MM.1S (cell line): Measurements from ENCODE around the gene ITGA6.
A peak's percentile ranks its signal among the peaks of the same experiment; 100 is the strongest.

Experiments used
- DNase-seq: peaks from one replicate; pipeline ENCODE4 v3.0.0-alpha.2; 2015
- H2AFZ ChIP-seq: fragments of 300-600 bp; sonication (generic); 2 replicates; pipeline ENCODE4 v1.6.0; 2016; ENCODE audit warnings: antibody characterized with exemption, low read length
- H3F3A ChIP-seq: fragments of 300-600 bp; sonication (generic); 2 replicates; pipeline ENCODE4 v1.6.1; 2016; ENCODE audit warnings: mild to moderate bottlenecking, antibody characterized with exemption, low read length, moderate library complexity, mixed read lengths; ENCODE audit not compliant: insufficient read depth
- H3K27ac ChIP-seq: fragments of 300-600 bp; sonication (generic); 2 replicates; pipeline ENCODE4 v1.5.1; 2016; ENCODE audit warnings: mild to moderate bottlenecking, low read length
- H3K27me3 ChIP-seq: fragments of 300-600 bp; sonication (generic); replicated peaks from 2 replicates; pipeline ENCODE4 v1.6.0; 2016; ENCODE audit warnings: low read length; ENCODE audit not compliant: insufficient read depth
- H3K36me3 ChIP-seq: fragments of 300-600 bp; sonication (generic); replicated peaks from 2 replicates; pipeline ENCODE4 v1.6.1; 2016; ENCODE audit warnings: mild to moderate bottlenecking, low read length, mixed read lengths; ENCODE audit not compliant: insufficient read depth
- H3K4me1 ChIP-seq: fragments of 300-600 bp; sonication (generic); 2 replicates; pipeline ENCODE4 v1.6.1; 2016; ENCODE audit warnings: low read length, mixed read lengths
- H3K4me2 ChIP-seq: fragments of 300-600 bp; sonication (generic); 2 replicates; pipeline ENCODE4 v1.6.0; 2016; ENCODE audit warnings: low read depth, low read length
- H3K4me3 ChIP-seq: fragments of 300-600 bp; sonication (generic); 2 replicates; pipeline ENCODE4 v1.5.1; 2016; ENCODE audit warnings: low read length, mixed read lengths
- H3K79me2 ChIP-seq: fragments of 300-600 bp; sonication (generic); 2 replicates; pipeline ENCODE4 v1.6.1; 2016; ENCODE audit warnings: mixed run types, low read length, mixed read lengths
- H3K9ac ChIP-seq: fragments of 300-600 bp; sonication (generic); 2 replicates; pipeline ENCODE4 v1.6.1; 2016; ENCODE audit warnings: low read length, mixed read lengths
- H3K9me2 ChIP-seq: fragments of 300-600 bp; sonication (generic); replicated peaks from 2 replicates; pipeline ENCODE4 v1.6.1; 2016; ENCODE audit warnings: mild to moderate bottlenecking, low read length, mixed read lengths; ENCODE audit not compliant: insufficient read depth
- H3K9me3 ChIP-seq: fragments of 300-600 bp; sonication (generic); replicated peaks from 2 replicates; pipeline ENCODE4 v1.6.1; 2016; ENCODE audit warnings: mild to moderate bottlenecking, low read length, mixed read lengths; ENCODE audit not compliant: insufficient read depth
- H4K20me1 ChIP-seq: fragments of 300-600 bp; sonication (generic); 2 replicates; pipeline ENCODE4 v1.6.1; 2016; ENCODE audit warnings: mild to moderate bottlenecking, low read length, moderate library complexity, mixed read lengths; ENCODE audit not compliant: insufficient read depth
- CTCF ChIP-seq: fragments of 300-600 bp; sonication (generic); IDR thresholded peaks from 2 replicates; pipeline ENCODE4 v1.5.1; 2016; ENCODE audit warnings: antibody characterized with exemption, low read length, mixed read lengths
- EZH2 ChIP-seq: fragments of 300-600 bp; sonication (generic); optimal IDR thresholded peaks from 2 replicates; pipeline ENCODE3; 2017; ENCODE audit warnings: low read depth, mild to moderate bottlenecking, antibody characterized with exemption, low read length, mixed read lengths
- EZH2phosphoT487 ChIP-seq: fragments of 300-600 bp; sonication (generic); IDR thresholded peaks from 2 replicates; pipeline ENCODE4 v1.6.1; 2018; ENCODE audit warnings: antibody characterized with exemption, low read length

ITGA6 gene

DNA sequence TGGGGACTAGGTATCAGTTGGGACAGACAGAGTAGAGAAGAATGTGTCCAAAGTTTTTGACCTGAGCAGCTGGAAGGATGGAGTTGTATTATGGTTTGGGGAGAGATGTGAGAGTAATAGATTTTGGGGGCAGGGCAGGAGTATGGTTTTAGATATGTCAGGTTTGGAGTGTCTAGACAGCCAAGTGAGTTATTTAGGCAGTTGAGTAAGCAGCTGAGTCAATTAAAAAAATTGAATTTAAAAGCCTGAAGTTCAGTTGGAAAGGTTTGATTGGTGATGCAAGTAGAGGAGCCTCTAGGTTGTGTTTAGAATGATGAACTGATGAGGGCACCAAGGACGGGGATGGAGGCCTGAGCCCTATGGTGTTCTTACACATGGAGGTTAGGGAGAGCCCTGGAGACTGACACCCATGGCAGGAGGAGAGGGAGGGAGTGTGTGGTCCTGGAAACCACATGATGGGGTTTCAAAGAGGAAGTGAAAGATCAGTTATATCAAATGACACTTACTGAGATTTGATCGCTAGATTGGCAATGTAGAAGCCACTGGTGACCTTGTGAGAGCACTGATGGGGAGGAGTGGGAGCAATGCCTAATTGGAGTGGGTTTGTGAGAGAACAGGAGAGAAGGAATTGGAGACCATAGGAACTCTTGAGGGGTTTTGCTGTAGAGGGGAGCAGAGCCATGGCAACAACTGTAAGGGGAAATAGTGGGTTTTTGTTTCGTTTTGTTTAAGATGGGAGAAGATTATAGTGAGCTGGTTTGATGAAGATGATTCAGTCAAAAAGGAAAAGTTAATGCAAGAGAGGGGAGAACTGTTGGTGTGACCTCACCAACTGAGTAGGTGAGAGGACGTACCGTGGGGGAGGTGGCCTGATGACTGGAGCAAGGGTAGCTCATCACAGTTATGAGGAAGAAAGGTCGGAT is 10.3 kb downstream of the ITGA6 start:
- Histone ChIP-seq H3K27me3 (peaks cover 11% of the 10 kb centered on the region), H3K9me3 (no peaks in the 10 kb centered on the region), H3K27ac (no peak overlapping the region), H3K79me2 (no peaks in the 10 kb centered on the region), H3K4me3 (peak overlapping the region; percentile 32), H2AFZ (no peak overlapping the region), H4K20me1 (no peaks in the 10 kb centered on the region), H3K4me2 (peak overlapping the region; percentile 61), H3K9ac (no peak overlapping the region), H3F3A (peaks cover 23% of the 10 kb centered on the region), H3K4me1 (peaks cover 41% of the 10 kb centered on the region), H3K9me2 (no peaks in the 10 kb centered on the region), H3K36me3 (no peaks in the 10 kb centered on the region)
- TF ChIP-seq CTCF, result no peak
- no peak for TF ChIP-seq EZH2
- no peak for TF ChIP-seq EZH2phosphoT487
- peak; percentile 40 for DNase-seq

GRCh38 chr2:172438741-172439508 is 11.5 kb downstream of the ITGA6 start:
- Histone ChIP-seq H3K9me2 (no peaks in the 10 kb centered on the region), H3K4me3 (no peak overlapping the region), H3F3A (peaks cover 23% of the 10 kb centered on the region), H2AFZ (no peak overlapping the region), H3K4me2 (peak overlapping the region; percentile 61; the same call in 1 of the 2 replicates), H3K9me3 (no peaks in the 10 kb centered on the region), H4K20me1 (no peaks in the 10 kb centered on the region), H3K36me3 (no peaks in the 10 kb centered on the region), H3K9ac (no peak overlapping the region), H3K27ac (no peak overlapping the region), H3K27me3 (peaks cover 11% of the 10 kb centered on the region), H3K79me2 (no peaks in the 10 kb centered on the region), H3K4me1 (peaks cover 41% of the 10 kb centered on the region)
- DNase-seq, result no peak
- TF ChIP-seq EZH2phosphoT487, result no peak
- no peak for TF ChIP-seq EZH2
- no peak for TF ChIP-seq CTCF

DNA sequence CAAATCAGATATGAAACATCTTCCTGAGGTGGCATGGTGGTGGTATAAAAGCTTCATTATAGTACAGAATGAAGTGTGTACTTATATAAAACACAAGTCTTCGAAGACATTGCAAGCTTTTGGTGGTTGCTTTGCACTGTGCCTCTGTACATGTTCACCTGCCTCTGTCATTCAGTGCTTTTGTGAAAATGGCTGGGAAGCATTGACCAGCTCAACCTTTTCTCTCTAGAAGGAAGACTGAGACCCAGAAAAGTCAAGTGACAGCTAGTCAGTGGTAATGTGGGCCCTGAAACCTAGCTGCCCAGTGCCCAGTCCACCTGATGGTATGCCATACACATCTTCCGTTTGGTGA is 12.1 kb downstream of the ITGA6 start:
- no peaks in the 10 kb centered on the region for H3K79me2 ChIP-seq
- no peak overlapping the region for H3K27ac ChIP-seq

More for the DNA sequence above, 12.1 kb downstream of the ITGA6 start:
- H3F3A ChIP-seq, result peaks cover 23% of the 10 kb centered on the region
- H3K9me3 ChIP-seq, result no peaks in the 10 kb centered on the region
- no peak overlapping the region for H3K9ac ChIP-seq
- no peaks in the 10 kb centered on the region for H3K36me3 ChIP-seq
- DNase-seq, result no peak
- no peak overlapping the region for H3K4me3 ChIP-seq
- H4K20me1 ChIP-seq, result no peaks in the 10 kb centered on the region
- peaks cover 41% of the 10 kb centered on the region for H3K4me1 ChIP-seq
- no peak overlapping the region for H2AFZ ChIP-seq
- no peaks in the 10 kb centered on the region for H3K9me2 ChIP-seq
- TF ChIP-seq EZH2phosphoT487 (no peak), EZH2 (no peak), CTCF (no peak)
- no peak overlapping the region for H3K4me2 ChIP-seq
- H3K27me3 ChIP-seq, result peaks cover 11% of the 10 kb centered on the region
